HuH-7.5 (cell line): ENCODE results near the gene C1orf232.

Experiments
- DNase-seq: peaks from one replicate; pipeline ENCODE4 v3.0.0; 2011; ENCODE audit warnings: low spot score

C1orf232 gene

GRCh38 chr1:26124418-26125331, 44.1 kb downstream of the C1orf232 start:
- no peak for DNase-seq

- no peak for DNase-seq
Observed at GRCh38 chr1:26122988-26123973, 45.5 kb downstream of the C1orf232 start.

GRCh38 chr1:26121854-26122773, 46.6 kb downstream of the C1orf232 start:
- no peak for DNase-seq

- no peak for DNase-seq
Observed at GRCh38 chr1:26119892-26120608, 48.7 kb downstream of the C1orf232 start.

GRCh38 chr1:26114165-26114927, 54.4 kb downstream of the C1orf232 start:
- DNase-seq: no peak
